HG03521 (cell line): Measurements from ENCODE around the gene GOSR1.
"Not testable (repeated sequence)": the region's sequence is repeated elsewhere in the genome, so short reads cannot be mapped to it uniquely, and the experiment has no call there.

Experiments used
- ATAC-seq: cut with Tn5 transposase; IDR thresholded peaks from one replicate; pipeline ENCODE4 v1.9.1; 2021; ENCODE audit warnings: mild to moderate bottlenecking, moderate library complexity; ENCODE audit not compliant: unreplicated experiment

GOSR1 gene

DNA sequence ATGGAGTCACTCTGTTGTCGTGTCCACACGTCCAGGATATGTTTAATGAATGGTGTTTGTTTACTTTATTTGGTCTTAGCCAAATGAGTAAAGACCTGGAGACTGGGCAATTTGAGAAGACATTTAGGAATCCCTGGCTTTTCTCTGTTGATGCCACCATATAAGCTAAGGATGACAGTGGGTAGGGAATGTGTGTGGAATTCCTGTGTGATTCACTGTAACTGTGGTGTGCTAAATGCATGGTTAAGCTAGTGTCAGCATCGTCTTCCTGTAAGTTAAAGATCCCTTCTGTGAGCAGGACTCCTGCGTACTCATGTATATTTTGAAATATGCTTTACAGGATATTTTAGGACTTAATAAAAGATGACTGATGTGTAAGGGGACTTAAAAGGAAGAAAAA lies 26.4 kb downstream of the GOSR1 start:
- ATAC-seq: no peak

DNA sequence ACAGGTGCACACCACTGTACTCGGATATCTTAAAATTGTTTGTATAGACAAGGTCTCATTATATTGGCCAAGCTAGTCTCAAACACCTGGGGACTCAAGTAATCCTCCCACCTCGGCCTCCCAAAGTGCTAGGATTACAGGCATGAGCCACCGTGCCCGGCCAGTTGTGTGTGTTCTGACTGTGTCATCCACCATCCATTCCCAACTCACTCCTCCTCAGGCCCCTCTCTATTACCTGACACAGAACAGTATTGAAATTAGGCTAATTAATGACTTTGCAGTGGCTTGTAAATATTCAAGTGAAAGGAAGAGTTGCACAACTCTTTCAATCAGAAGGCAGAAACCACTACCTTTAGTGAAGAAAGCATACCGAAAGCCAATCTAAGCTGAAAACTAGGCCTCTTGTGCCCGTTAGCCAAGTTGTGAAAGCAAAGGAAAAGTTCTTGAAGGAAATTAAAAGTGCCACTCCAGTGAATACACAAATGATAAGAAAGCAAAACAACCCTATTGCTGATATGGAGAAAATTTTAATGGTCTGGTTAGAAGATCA lies 28.7 kb downstream of the GOSR1 start:
- ATAC-seq: no peak

DNA sequence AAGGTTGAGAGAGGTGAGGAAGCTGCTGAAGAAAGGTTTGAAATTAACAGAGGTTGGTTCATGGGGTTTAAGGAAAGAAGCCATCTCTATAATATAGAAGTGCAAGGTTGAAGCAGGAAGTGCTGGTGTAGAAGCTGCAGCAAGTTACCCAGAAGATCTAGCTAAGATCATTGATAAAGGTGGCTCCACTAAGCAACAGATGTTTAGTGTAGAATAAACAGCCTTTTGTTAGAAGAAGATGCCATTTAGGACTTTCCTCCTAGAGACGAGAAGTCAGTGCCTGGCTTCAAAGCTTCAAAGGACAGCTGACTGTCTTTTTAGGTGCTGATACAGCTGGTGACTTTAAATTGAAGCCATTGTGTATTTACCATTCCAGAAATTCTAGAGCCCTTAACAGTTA lies 29.3 kb downstream of the GOSR1 start:
- no peak for ATAC-seq

DNA sequence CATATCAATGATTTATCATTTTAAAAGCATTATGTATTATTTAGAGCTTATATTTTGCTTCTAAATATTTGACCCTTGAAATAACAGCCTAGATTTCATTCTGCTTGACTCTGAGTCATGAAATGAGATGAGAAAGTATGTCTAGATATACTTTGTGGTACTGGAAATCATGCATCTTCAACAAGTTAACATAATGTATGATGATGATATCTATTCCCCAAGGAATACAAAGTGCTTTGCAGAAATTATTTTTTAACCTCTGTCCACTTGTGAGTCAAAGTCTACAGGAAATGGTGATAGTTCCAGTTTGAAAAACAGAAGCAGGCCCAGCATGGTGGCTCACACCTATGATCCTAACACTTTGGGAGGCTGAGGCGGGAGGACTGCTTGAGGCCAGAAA lies 36.1 kb downstream of the GOSR1 start:
- ATAC-seq: no peak

DNA sequence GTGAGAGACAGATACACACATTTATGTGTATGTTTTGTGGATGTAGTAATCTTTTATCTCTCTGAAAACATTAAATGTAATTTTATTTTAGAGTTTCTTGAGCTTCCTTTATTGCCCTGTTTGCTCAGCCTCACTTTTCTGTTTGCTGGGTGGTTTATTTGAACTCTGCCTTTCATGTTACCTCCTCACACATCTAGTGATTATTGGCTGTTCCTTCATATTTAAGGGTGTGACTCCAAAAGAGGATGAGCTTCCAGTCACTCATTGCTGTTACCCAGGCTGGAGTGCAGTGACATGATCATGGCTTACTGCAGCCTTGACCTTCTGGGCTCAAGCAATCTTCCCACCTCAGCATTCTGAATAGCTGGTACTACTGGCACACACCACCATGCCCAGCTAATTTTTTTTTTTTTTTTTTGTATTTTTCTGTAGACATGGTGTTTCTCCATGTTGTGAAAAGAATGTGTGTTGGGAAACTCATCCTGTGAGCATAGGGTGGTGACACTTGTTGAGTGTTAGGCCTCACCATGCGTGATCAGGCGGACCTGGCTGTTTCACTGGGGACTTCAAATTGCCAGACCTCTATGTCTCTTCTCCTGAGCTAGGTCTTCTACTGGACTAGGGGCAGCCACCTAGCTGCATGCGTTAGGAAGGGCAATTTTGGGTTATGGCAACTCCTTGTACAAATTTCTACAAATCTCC lies 37.8 kb downstream of the GOSR1 start:
- ATAC-seq: no peak

DNA sequence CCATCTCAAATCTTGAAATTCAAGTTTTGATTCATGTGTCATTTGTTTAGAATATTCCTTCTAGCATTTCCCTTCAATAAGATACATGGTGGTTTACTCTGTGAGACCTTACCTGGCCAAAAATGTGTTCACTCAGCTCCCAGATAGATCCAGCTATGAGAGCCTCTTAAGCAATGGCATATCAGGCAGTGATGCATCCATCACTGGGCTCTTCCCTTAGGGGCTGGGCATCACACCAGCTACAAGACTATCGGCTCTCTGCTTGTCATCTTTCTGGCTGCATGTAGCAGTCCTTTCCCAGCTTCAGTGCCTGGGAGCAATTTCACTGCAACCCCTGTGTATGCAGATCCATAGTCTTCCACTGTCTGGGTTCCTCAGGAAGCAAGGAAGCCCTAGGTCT lies 40.6 kb downstream of the GOSR1 start:
- no peak for ATAC-seq

DNA sequence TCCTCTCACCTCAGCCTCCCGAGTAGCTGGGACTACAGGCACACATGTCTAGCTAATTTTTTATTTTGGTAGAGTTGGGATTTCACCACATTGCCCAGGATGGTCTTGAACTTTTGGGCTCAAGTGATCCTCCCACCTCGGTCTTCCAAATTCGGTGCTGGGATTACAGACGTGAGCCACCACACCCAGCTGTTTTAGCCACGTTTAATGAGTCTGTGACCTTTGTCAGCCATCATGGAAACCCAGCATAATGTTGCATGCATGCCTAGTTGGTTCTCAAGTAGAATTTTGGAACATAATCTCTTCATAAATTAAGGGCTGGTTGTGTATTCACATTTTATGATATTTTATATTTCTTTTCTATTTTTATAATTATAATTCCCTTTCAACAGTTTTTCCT lies 42.0 kb downstream of the GOSR1 start:
- no peak for ATAC-seq

DNA sequence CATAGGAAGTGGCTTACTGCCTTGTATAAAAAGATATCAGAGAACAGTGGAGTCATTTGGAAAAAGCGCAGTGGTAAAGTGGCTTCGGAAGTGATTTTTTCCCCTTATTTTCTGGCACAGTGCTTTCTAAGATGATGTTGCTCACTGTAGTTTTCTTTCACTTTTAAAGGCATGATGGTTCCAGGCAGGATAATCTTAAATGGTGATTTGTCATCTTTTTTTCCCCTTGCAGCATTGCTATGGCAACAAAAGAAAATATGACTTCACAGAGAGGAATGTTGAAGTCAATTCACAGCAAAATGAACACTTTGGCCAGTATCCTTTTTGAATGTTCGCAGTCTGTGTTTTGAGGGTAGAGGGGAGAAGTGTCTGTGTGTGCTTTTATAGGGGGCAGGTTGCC lies 42.5 kb downstream of the GOSR1 start:
- ATAC-seq: no peak

DNA sequence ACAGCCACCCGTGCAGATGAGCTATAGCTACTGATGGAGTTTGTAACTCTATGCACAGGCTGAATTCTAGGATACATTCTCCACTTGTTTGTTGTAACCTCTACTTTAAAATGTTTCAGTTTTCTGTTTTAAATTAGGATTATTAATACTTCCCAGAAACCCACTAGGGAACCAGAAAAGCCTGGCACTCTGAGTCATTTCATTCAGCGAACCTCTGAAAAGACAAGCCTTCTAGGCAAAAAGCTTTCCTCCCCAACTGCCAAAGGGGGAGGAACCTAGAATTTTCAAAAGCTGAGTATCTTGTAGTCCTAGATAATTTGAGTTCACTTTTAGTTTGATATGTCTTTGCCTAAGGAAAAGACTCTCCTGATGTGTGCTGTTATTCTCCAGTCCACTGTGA lies 43.2 kb downstream of the GOSR1 start:
- ATAC-seq: no peak

DNA sequence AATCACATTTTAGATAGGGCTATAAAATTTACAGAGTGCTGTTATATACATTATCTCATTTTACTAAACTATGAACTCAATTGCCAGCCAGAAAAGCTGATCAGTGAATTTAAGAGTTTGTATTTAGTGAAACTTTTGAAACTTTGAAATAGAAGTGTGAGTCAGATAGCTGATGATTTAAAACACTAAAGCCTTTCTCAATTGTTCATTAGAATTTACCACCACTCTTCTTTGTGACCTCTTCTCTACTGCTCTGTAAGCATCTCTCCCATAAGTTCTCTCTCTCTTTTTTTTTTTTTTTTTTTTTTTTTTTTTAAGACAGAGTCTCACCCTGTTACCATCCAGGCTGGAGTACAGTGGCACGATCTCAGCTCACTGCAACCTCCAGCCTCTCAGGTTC lies 43.7 kb downstream of the GOSR1 start:
- ATAC-seq: no peak

DNA sequence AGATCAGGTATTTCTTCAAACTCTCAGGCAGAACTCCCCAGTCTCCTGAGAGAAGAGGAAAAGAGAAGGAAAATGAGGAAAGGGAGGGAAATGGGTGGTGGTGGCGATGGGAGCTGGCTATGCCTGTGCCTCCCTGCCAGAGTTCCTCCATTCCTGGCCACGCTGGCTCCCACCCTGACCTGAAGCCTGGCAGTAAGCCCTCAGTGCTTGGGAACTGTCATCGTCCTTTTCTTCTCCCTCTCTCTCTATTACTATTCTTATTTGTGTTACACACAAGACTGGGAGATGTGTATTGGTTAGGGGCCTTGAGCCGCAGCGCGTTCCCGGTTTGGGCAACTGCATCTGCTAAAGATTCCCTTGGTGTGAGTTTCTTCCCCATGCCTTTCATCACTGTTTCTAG lies 44.6 kb downstream of the GOSR1 start:
- no peak for ATAC-seq

DNA sequence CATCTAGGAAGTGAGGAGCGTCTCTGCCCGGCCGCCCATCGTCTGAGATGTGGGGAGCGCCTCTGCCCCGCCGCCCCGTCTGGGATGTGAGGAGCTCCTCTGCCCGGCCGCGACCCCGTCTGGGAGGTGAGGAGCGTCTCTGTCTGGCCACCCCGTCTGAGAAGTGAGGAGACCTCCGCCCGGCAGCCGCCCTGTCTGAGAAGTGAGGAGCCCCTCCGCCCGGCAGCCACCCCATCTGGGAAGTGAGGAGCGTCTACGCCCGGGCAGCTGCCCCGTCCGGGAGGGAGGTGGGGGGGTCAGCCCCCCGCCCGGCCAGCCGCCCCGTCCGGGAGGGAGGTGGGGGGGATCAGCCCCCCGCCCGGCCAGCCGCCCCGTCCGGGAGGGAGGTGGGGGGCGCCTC lies 46.0 kb downstream of the GOSR1 start:
- not testable (repeated sequence) for ATAC-seq

DNA sequence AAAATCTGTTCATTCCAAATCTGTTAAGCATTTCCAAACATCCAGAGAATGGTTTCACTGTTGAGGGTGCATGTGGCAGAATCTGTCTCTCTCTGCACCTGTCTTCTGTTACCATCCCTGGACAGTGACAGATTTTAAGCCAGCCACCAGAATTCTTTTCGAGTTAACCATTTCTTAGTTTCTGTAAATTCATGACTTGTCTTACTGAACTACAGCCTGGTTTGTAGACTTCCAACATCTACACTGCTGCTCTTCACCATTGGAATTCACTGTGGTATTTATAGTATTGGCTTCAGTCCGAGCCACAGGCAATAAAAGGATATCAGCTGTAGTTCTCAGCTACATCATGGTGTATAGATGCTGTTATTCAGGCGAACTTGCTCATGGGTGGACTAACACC lies 47.6 kb downstream of the GOSR1 start:
- ATAC-seq: no peak

DNA sequence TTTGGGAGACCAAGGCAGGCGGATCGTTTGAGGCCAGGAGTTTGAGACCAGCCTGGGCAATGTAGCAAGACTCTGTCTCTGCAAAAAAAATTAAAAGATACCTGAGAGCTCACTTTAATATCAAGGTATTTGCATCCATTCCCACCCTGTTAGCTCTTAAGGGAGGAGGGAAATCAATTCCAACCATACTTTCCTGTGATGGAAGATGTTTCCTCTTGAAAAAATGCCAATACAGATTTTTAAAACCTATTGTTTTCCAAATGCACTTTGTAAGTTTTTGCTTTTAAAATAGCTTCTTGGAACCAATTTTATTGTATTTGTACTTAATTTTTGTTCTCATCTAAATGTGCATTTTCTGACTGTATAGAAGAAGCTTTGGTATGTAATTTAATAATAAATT lies 49.2 kb downstream of the GOSR1 start:
- no peak for ATAC-seq

DNA sequence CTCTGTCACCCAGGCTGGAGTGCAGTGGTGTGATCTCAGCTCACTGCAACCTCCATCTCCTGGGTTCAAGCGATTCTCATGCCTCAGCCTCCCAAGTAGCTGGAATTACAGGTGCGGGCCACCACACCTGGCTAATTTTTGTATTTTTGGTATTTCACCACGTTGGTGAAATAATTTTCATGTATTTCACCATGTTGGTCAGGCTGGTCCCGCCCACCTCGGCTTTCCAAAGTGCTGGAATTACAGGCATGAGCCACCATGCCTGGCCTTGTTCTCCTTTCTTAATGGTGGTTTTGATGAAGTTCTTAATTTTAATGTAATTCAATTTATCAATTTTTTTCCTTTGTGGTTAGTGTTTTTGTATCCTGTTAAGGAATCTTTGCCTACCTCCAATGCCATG lies 51.5 kb downstream of the GOSR1 start:
- ATAC-seq: not testable (repeated sequence)

DNA sequence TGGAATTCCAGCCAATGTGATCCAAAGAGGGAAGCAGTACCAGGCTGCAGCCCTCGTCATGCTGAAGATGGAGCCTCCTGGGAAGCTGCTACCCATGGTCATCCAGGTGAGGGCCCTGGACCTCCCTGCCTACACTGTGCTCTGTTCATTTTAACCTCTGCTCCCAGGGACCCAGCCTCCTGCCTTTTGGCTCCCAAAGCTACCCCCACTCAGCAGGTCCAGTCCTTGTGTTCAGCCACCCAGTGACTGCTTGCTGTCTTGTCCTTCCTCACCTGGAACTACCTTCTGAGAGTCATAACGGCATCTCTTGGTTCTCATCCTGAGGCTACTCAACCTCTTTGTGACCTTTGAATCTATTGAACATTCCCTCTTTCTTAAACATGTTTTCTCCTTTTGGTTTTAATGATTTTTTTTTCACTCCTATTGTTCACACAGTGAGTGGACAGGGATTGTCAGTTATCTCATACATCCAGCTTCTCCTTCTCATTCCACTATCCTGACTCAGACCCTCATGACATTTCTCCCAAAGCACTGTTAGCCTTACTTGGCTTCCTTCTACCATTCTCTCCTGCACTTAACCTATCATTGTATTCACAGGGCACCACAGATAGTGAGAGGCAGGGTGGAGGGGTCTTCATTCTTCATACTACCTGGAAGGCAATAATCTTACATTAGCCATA lies 53.3 kb downstream of the GOSR1 start:
- no peak for ATAC-seq

DNA sequence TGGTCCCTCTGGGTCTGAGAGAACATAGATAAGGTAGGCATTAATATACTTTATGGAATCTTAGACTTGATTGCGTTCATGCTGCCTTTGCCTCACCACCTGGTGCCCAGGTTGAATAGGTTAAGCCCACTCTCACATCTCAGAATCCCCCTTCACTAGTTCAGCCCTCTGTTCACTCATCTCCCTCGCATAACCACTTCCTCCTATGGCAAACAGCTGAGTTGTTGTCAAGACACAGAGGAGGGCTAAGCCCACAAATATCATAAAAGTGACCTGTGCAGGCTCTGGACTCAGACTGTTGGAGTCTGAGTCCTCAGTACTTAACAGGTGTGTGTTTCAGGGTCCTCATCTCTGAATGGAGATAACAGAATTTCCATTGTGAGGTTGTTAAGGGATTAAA lies 55.7 kb downstream of the GOSR1 start:
- no peak for ATAC-seq

DNA sequence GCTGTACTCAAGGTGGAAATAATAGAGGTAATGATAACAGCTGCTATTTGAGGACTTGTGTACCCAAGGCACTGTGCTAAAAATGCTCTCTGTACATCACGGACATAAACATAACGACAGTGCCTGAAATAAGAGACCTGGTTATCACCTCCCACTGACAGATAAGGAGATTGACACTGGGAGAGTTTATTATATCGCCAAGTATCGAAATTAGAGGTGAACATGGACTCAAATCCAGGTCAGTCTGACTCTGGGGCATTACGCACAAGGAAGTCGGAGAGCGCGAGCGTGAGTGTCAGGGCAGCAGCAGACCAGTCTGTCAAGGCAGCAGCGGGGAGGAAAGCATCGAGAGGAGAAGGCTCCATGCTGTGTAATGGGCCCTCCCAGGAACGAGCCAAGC lies 57.1 kb downstream of the GOSR1 start:
- no peak for ATAC-seq

DNA sequence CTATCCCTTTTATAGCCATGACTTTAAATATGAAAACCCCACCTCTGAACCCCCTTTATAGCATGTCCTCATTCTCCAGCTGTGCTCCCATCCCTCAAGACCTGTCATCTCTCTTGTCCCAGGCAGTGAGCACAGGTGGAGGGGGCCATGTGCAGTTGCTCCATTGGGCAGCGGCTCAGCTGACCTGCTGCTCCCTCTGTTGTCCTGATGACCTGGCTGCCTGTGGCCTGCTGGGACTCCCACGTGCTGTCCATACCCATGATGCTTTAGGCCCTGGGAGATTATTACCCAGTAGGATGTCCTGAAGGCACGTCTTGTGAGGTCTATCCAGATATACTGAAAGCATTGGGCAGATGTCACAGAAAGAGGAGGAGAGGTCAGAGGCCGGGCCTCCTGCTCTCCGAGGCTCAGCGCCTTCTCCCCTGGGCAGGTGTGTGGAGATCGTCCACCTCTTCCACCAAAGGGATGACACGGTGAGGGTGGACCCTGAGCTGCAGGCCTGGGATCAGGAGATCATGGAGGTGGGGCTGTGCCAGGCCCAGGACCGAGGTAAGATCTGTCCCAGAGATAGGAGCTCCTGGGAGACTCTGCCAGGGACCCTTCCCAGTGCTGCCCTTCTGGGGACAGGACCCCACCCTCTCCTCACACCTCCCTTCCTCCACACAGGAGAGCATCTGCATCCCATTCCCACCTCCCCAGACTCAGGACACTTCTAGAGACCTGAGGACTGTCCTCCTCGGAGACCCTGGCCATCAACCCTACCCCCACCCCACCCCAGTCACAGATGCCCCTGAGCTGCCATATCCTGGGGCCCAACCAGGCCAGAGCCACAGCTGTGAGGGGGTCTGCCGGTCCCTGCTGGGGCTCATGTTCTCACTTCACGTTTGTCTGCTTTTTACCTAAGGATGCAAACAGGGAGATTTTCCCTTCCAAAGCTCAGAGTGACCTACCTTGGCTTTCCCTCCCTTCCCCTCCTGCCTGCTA lies 58.0 kb downstream of the GOSR1 start:
- ATAC-seq: no peak

DNA sequence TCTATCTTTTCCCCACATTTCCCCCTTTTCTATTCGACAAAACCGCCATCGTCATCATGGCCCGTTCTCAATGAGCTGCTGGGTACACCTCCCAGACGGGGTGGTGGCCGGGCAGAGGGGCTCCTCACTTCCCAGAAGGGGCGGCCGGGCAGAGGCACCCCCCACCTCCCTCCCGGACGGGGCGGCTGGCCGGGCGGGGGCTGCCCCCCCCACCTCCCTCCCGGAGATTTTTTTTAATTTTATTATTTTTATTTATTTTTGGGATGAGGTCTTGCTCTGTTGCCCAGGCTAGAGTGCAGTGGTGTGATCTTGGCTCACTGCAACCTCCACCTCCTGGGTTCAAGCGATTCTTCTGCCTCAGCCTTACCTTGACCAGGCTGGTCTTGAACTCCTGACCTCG lies 59.6 kb downstream of the GOSR1 start:
- not testable (repeated sequence) for ATAC-seq

DNA sequence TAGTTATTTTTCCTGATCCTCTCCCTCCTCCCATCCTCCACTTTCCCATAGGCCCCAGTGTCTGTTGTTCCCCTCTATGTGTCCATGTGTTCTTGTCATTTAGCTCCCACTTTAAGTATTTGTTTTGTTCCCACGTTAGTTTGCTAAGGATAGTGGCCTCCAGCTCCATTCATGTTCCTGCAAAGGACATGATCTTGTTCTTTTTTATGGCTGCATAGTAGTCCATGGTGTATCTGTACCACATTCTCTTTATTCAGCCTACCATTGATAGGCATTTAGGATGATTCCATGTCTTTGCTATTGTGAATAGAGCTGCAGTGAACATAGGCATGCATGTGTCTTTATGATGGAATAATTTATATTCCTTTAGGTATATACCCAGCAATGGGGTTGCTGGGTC lies 60.5 kb downstream of the GOSR1 start:
- ATAC-seq: not testable (repeated sequence)
